MV-4-11 (cell line): ENCODE measurements around the gene PHOSPHO2.
A peak's percentile ranks its signal among the peaks of the same experiment; 100 is the strongest.
"Not testable (repeated sequence)": the region's sequence is repeated elsewhere in the genome, so short reads cannot be mapped to it uniquely, and the experiment has no call there.

ENCODE experiments used
- DNase-seq: peaks from one replicate; lab custom pipeline; 2025; lab: John Stamatoyannopoulos, UW

PHOSPHO2 gene

DNA sequence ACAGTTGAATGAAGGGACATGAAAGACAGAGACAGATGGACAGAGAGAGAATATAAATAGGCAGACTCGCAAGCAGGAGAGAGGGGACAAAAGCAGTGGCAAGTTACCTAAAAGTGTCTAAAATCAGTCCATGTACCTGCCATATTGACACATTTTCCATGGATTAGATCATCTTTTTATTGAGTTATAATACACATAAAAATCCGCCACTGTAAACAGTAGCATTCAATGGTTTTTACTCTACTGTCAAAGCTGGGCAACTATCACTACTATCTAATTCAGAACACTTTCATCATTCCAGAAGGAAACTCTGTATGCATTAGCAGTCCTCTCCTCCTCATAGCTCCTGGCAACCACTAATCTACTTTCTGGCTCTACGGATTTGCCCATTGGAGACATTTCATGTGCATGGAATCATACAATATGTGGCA lies 10.1 kb upstream of the PHOSPHO2 start:
- no peak for DNase-seq

DNA sequence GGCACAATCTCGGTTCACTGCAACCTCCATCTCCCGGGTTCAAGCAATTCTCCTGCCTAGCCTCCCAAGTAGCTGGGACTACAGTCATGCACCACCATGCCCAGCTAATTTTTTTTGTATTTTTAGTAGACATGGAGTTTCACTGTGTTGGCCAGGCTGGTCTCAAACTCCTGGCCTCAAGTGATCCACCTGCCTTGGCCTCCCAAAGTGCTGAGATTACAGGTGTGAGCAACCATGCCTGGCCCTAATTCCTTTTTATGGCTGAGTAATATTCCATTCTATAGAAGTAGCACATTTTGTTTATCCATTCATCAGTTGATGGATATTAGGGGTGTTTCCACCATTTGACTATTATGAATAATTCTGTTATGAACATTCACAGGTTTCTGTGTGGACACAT lies 9.6 kb upstream of the PHOSPHO2 start:
- not testable (repeated sequence) for DNase-seq

DNA sequence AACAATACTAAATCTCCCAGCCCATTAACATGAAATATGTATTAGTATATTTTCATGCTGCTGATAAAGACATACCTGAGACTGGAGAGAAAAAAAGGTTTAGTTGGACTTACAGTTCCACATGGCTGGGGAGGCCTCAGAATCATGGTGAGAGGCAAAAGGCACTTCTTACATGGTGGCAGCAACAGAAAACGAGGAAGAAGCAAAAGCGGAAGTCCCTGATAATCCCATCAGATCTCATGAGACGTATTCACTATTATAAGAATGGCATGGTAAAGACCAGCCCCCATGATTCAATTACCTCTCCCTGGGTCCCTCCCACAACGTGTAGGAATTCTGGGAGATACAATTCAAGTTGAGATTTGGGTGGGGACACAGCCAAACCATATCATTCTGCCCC lies 7.4 kb upstream of the PHOSPHO2 start:
- DNase-seq: not testable (repeated sequence)

DNA sequence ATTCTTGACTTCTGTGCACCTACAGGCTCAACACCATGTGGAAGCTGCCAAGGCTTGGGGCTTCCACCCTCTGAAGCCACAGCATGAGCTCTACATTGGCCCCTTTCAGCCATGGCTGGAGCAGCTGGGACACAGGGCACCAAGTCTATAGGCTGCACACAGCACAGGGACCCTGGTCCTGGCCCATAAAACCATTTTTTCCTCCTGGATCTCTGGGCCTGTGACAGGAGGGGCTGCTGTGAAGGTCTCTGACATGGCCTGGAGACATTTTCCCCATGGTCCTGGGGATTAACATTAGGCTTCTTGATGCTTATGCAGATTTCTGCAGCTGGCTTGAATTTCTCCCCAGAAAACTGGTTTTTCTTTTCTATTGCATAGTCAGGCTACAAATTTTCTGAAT lies 6.3 kb upstream of the PHOSPHO2 start:
- not testable (repeated sequence) for DNase-seq

DNA sequence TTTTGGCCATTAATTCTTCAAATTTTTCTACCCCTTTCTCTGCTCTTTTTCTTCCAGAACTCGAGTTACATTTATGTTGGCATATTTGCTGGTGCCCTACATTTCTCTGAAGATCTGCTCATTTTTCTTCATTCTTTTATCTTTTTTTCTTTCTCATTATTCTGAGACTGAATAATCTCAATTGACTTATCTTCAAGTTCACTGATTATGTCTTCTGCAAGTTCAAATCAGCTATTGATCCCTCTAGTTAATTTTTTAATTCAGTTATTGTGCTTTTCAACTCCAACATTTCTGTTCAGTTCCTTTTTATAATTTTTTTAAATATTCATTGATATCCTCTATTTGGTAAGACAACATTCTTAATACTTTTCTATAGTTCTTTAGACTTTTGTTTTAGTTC lies 3.3 kb upstream of the PHOSPHO2 start:
- DNase-seq: no peak

DNA sequence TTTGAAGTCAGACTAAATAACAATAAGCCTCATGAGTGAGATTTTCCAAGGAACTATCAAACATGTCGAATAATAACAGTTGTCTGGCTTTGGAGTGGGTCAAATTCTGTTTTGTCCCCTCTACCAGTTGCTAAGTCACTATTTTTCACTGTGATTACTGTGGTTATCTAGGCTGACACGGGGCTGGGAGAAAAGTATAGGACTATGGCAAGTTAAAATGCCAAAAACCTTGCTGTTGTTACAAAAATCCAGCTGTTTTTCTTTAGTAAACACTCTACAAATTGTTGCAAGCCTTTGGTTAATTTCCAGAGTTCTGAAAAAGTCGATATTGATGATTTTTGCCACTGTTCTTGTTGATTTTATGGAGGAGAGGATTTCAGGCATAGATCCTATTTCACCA lies 1.6 kb upstream of the PHOSPHO2 start:
- no peak for DNase-seq

DNA sequence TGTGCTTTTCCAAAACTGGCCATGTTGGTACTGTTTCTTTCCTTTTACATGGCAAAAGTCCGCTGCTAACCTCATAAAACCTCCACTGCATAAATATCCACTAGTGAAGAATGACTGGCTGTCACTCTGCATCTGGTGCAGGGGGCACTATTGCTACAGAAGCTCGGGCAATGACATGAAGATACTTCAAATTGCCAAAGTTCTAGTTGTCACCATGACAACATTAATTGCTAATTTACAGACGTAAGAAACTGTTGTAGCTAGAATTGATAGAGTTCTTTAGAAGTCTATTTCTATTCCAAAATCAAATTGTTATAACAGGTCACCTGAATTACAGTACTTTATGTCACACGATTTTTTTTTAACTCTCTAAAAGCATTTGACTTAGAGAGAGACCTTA lies 909 bp upstream of the PHOSPHO2 start:
- DNase-seq: peak; percentile 31

DNA sequence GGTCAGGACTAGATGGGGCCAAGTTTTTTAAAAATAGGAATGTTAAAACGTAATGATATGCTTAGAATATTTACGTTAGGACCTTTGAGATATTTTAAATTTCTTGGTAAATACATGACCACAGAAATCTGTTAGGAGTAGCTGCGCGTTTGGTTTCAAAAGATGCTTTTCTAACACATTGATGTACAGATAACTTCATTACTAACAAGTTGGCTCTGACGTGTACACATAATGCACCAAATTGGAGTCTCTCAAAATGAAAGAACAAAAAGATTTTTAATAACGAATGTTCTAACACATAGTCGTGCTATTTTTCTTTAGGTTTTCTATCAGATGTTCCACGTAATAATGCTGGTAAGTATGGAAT lies 608 bp downstream of the PHOSPHO2 start:
- DNase-seq: no peak

DNA sequence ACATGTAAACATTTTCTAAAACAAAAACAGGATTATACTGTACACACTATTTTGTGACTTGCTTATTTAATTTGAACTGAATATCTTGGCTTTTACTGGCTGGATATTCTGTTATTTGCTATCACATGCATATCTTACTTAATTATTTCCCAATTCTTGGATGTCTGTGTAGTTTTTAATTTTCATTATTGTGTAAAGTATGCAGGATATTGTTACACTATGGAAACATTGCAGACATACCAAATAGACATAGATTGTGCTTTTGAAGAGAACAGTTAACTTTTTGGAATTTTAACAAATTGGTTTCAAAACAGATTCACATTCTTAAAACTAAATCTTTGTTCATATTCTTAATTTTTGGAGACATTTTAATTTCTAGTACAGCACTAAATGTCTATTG lies 2.1 kb downstream of the PHOSPHO2 start:
- no peak for DNase-seq

DNA sequence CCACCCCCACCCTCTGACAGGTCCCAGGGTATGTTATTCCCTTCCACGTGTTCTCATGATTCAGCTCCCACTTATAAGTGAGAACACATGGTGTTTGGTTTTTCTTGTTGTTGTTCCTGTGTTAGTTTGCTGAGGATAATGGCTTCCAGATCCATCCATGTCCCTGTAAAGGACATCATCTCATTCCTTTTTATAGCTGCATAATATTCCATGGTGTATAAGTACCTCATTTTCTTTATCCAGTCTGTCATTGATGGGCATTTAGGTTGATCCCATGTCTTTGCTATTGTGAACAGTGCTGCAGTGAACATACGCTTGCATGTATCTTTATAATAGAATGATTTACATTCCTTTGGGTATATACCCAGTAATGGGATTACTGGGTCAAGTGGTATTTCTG lies 4.9 kb downstream of the PHOSPHO2 start:
- DNase-seq: not testable (repeated sequence)

DNA sequence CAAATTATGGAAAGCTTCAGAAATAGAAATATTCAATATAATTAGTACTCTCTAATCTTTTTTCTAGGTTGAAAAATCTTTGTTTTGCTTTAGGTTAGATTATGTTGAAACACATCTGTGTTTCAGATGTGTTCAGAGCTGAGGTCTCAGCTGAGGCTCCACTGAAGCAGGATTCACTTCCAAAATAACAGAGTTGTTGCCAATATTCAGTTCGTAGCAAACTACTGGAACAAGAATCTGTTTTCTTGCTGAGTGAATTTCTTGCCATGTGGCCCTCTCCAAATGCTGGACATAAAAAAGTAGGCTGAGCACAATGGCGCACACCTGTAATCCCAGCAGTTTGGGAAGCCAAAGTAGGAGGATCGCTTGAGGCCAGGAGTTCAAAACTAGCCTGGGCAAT lies 8.7 kb downstream of the PHOSPHO2 start:
- DNase-seq: no peak

DNA sequence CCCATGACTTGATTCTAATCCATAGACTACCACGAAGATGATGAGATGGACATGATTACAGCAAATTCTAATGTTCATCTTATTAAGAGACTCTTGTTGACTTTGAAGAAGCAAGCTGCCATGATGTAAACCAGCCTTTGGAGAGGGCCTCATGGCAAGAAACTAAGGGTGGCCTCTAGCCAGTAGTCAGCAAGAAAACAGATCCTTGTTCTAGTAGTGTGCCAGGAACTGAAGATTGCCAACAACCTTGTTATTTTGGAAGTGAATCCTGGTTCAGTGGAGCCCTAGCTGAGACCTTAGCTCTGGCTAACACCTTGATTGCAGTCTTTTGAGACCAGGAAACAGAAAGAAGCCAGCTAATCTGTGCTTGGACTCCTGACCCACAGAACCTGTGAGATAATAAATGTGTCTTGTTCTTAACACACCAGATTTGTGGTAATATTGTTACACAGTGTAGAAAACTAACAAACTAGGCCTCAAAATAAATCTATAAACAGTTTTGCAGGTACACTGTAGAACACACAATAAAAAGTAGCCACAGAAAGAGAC lies 10.0 kb downstream of the PHOSPHO2 start:
- no peak for DNase-seq

DNA sequence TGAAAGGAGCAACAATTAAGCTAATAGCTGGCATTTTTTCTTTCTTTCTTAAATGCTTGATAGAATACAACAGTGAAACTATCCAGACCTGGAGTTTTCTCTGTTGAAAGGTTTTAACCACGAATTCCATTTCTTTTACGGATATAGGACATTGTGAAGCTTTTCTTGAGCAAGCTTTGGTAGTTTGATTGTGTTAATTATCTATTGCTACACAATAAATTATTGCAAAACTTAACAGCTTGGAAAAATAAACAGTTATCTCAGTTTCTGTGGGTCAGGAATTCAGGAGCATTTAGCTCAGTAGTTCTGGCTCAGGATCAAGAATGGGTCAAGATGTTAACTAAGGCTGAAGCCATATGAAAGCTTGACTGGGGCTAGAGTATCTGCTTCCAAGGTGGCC lies 11.7 kb downstream of the PHOSPHO2 start:
- no peak for DNase-seq

DNA sequence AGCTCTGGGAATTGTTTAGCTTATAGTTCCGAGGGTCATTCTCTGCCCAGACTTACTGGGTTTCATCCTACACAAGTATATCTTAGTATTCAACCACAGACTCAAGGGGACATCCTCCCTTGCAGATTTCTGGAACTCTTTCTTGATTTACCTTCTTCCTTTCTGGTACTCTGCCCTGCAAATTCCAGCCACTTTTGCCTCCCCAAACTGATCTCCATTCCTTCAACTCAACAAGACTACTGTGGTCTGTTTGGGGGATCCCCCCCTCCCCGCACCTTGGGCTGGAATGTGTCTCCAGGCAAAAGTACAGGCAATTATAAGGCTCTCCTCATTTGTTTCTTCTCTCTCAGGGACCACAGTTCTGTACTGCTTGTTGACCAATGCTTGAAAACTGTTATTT lies 13.4 kb downstream of the PHOSPHO2 start:
- no peak for DNase-seq

DNA sequence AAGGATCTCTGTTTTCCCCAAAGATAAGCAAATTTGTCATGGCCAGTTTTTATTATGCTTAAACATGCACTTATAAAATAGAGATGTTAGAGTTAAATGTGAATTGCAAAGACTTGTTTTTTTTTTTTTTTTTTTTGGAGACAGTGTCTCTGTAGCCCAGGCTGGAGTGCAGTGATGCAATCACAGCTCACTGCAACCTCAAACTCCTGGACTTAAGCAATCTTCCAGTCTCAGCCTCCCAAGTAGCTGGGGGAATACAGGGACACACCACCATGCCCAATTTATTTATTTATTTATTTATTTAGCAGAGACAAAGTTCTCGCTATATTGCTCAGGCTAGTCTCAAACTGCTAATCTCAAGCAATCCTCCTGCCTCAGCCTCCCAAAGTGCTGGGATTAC lies 15.1 kb downstream of the PHOSPHO2 start:
- DNase-seq: no peak

DNA sequence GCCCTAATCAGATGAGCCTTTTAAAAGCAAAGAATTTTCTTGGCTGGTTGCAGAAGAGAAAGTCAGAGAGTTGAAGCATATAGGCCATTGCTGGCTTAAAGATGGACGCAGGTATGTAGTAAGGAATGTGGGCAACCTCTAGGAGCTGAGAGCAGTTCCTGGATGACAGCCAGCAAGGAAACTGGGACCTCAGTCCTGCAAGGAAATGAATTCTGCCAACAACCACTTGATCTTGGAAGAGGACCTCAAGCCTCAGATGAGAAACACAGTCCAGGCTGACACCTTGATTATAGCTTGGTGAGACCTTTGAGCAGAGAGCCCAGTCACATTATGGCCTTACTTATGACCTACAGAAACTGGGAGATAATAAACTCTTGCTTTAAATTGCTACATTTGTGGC lies 15.7 kb downstream of the PHOSPHO2 start:
- no peak for DNase-seq

DNA sequence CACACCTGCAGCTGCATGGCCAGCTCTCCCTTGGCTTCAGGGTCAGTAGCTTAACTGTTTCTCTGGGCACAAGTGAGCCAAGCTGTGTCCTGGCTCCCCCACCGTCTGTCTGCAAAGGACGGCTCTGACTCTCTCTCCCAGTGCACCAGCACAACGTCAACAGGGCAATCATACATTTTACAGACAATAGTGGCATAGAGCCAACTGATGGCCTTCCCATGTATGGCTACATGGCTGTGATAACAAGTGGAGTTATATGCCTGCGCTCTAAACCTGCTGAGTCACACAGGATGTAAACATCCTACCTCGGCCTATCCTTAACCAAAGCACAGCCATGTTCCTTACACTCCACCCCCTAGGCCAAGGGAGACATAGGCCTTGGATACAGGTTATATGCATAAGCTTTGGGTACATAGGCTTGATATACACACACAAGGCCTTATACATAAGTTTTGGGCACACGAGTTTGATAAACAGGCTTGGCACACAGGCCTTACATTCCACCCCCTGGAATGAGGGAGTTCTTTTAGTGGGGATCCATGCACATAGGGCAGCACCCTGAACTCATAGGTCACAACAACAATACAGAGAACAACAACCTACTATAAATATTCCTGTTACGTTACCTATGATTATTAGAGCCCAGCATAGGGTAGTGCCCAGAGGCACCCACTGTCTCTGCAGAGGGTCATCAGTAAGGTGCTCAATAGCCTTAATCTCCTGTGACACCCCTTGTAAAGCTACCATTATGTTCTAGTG lies 17.7 kb downstream of the PHOSPHO2 start:
- no peak for DNase-seq

DNA sequence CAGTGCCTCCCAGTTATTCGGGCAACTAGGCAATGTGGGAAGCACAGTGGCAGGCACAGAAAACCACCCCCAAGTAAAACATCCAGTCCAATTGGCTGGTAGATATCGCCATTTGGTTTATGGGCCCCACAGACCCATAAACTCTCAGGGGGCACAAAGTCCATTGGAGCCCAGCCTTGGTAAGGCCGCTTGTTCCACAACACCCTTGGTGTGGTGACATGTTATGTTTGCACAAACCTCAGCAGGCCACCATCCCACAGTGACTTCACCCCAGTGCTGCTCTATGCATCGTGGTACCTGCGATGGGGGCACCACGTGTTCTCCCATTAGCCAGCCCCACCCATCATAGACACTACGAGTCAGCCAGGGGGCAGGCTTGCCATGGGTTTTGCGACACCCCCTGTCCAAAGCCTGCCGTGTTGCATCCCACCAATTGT lies 18.5 kb downstream of the PHOSPHO2 start:
- no peak for DNase-seq

DNA sequence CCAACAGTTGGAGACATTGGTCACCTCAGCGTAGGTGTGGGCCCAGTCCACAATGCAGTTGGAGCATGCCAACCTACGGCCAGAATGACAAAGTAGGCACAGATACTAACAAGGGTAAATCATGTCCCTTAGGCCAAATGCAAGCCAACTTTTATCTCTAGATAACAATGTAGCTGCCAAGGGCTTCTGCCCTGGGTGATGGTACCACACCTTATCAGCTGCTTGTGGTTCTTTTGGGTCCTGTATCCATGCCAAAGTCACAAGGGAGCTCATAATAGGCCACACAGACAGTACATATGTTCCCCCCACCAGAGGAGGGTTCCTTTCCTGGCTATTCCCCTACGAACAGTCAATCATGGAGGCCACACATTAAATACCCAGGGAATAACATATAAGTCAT lies 19.1 kb downstream of the PHOSPHO2 start:
- no peak for DNase-seq

DNA sequence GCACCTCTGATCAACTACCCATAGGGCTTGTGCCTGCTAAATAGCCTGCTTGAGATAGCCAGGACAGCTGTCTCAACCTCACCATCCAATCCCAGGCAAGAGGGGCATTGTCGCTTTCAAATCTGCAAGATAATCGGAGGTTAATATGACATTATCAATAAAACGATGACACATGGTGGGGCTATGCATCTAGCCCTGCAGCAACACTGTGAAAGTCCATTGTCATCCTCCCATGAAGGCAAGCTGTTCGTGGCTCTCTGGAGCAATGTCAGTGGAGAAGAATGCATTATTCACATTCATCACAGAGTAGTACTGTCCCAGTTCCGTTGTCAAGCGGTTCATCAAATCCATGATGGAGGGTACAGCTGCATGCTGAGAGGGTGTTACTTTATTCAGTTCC lies 20.4 kb downstream of the PHOSPHO2 start:
- no peak for DNase-seq

DNA sequence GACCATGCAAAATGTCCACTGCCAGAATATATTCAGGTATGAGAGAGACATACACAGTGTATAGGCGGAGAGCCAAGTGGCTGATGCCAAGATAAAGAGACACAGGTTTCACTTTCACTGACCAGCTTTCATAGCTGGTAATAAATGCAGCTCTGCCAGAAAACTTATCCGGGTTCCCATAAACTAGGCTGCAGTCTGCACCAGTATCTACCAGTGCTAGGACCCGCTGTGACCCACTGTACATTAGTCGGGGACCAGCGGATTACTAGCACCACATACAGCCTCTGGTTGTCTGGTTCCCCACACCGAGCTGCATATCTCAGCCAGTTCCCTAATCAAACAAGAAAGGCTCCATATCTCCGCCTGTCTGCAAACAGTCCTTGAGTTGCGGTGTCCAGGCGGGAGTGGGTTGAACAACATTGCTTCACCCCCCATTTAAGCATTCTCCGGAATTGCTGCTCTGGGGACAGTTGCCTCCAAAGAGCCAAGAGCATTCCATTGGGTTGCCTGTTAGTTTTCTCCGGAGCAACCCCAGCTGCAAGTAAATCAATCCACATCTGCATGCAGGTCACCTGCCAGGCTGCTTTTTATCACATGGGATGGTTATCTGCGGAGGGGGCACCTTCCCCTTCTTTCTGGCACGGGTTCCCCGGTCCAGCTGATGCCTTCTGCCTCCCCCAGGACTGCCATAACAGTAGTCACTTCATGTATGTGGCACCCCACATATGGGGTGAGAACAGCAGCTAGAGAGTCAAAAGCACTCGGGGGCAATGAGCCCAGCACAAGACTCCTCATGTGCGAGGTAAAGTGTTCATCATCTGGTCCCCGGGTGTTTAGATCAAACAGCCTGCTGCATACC lies 21.3 kb downstream of the PHOSPHO2 start:
- DNase-seq: no peak

DNA sequence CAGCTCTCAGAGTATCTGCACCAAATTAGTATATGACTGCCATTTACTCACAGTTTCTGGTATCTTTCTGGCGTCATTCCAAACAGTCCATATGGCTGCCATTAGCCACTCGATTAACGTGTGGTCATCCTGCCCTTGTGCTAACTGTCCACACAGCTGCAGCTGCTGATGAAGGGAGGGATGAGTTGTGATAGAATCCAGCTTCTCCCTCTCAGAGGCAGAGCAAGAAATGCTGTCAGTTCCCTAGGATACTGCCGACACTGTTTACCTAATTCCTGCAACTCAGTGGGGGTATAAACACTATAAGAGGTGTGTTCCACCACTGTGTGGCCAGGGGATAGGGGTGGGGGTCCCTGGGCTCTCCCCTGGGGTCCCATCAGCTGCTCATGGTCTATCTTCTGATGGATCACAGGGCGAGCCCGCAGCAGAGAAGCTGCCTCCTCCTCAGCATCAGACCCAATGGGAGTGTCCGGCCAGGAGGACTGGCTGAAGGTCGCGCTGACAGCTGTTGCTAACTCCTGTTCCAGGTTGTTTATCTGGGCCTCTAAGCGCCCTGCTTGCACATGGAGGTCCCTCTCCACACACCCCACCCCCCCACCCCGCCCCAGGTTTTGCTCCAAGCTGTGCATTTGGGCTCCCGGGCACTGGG lies 22.1 kb downstream of the PHOSPHO2 start:
- DNase-seq: no peak
